SH-SY5Y (cell line): ENCODE data around the gene ZNF683.

Source experiments
- GATA2 ChIP-seq: IDR thresholded peaks from 2 replicates; pipeline ENCODE4 v1.6.1; 2011; ENCODE audit warnings: mild to moderate bottlenecking, low read depth, low read length
- GATA3 ChIP-seq: IDR thresholded peaks from 2 replicates; pipeline ENCODE4 v1.6.1; 2011; ENCODE audit warnings: low read depth, mild to moderate bottlenecking, low read length, moderate library complexity

ZNF683 gene

DNA sequence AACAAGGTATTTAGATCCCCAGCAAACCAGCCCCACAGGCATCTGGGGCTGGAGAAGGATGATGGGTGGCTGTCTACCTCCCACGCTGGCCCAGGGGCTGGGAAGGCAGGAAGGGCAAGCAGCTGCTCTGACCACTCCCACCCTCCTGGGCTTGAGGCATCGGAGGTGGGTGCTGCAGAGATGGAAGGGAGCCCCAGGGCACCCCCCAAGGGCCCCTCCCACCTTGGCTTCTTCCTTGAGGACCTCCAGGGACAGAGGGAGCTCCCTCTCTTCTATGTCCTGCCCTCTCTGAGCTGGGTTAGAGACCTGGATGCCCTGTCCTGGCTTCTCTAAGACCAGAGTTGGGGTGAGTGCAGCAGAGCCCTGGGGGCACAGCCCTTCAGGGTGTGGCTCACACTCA lies 51.7 kb downstream of the ZNF683 start:
- TF ChIP-seq GATA2 (no peak), GATA3 (no peak)

DNA sequence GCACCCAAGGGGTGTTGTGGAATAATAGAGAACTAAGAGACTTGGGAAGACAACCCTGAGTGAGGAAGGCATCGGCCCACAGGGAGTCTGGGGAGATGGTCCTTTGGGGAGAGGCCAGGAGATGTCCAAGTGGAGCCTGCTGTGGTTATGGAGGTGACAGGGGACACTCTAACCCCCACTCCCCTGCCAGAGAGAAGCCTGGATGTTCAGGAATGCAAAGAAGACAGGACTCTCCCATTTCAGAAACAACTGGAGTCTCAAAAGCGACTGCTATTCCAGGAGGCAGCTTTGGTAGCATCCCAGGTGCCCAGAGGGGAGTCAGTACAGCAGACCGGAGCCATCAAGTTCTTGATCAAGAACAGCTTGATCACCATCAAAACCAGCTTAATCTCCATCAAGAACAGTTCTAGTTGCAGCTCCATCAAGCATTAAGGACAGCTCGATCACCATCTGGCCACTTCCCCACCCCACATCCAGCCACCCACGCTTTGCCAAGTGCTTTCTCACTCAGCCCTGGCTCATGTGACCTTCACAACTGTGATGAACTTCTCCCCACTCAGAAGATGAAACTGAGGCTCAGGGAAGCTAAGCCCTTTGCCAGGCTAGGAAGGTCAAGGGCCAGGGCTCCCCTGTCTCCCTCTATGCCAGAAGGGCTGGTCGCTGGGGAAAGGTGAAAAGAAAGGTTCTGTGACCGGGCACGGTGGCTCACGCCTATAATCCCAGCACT lies 54.0 kb downstream of the ZNF683 start:
- TF ChIP-seq GATA3 (no peak), GATA2 (no peak)

DNA sequence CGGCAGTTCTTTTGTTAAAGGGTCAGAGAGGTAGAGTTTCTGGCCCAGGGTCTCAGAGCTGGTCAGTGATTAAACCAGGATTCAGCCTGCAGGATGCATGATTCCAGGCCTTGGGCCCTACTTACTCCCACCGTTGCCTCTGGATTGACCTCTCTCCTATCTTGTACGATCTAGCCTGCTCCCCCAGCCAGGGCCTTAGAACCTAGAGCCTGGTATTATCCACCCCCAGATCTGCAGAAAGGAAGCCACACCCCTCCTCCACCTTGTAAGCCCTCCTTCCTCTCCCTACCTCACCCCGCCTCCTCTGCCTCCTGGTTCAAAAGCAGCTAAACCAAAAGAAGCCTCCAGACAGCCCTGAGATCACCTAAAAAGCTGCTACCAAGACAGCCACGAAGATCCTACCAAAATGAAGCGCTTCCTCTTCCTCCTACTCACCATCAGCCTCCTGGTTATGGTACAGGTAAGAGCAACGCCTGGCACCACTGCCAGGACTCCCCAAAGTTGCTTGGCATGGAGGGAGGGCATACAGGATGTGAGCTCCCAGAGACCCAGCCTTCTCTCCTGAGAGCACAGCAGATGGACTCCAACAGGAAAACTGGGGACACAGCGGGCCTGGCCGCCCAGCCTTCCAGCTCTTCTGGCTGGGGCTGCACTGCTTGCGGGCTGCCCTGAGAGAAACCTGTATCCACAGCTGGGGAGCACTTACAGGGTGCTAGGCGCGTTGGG lies 54.8 kb downstream of the ZNF683 start, which contains the start of gene CD52:
Gene CD52 (plus strand): TSS at position 347 of the 726 bp plus-strand sequence. CDS start 60 bp downstream, at position 407.
- TF ChIP-seq GATA2 = no peak
- TF ChIP-seq GATA3 = no peak

DNA sequence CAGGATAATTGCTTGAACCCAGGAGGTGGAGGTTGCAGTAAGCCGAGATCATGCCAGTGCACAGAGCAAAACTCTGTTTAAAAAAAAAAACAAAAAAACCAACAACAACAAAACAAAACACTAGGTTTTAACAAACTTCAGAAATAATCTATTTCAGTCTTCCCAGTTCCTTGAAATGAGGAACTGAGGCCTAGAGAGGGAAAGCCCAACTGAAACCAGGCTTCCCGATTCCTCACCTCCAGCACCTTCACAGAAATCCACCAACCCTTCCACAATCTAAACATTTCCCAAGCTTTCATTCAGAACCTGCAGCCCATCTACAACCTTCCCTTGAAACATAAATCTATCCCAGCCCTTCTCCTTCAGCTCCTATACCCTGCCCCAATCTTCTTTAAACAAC lies 55.4 kb downstream of the ZNF683 start:
- no peak for TF ChIP-seq GATA3
- TF ChIP-seq GATA2 = no peak

DNA sequence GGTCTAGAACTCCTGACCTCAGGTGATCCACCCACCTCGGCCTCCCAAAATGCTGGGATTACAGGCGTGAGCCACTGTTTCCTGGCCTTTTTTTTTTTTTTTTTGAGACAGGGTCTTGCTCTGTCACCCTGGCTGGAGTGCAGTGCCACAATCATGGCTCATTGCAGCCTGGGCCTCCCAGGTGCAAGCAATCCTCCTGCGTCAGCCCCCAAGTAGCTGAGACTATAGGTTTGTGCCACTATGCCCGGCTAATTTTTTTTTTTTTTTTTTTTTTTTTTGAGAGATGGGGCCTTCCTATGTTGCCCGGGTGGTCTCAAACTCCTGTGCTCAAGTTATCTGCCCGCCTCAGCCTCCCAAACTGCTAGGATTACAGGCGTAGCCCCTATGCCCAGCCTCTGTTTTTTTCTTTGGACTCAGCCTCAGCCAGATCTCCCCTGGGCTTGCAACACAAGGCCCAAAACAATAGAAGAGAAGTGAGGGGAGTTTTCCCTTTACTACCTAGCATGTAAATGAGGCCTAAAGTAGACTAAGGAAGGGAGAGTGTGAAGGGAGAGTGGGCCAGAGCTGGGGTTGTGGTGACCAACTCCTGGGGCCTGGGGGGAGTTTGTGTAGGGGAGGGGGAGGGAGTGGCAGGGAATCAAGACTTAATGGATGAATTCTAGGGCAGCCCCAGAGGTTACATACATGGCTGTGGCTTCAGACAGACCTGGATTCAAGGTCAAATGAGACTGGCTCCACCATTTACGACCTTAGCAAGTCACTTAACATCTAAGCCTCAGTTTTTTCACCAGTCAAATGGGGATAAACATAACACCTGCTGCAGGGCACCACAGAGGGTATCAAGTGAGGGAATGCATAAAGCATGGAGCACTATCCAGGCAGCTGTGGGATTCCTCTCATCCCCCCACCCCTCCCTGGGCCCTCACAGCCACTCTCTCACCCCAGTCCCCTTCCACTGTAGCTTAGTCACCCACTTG lies 56.4 kb downstream of the ZNF683 start:
- TF ChIP-seq GATA2 (no peak), GATA3 (no peak)

DNA sequence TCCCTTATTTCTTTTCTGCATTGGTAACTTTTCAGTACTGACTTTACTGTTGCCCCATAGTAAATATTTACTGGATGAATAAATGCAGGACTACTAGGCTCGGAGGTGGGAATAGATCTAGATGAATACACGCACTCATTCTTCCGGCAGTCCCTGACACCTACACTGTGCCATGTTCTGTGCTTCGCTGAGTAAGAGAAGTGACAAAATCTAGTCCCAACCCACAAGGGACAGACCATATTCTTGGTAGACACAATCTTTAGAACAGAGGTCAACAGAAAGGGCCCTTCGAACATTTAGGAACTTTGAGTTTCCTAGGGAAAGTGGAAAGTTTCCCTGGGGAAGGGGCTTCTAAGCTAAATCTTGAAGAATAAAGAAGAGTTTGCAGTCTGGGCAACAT lies 58.0 kb downstream of the ZNF683 start:
- no peak for TF ChIP-seq GATA2
- no peak for TF ChIP-seq GATA3
